ENCODE data around the gene SV2C. TPM values are rescaled to one million over a fixed set of nuclear protein-coding genes. Genes with fewer than 3 reads are reported as not detected.

The SV2C gene
- total RNA-seq, 1 donor from 2014 or later: 0.32 TPM

GRCh38 chr5:76050134-76050533, 33.0 kb upstream of the SV2C start:
- no peaks in the 10 kb centered on the region for H3K4me1 ChIP-seq
- H3K36me3 ChIP-seq: no peaks in the 10 kb centered on the region
- no peaks in the 10 kb centered on the region for H3K9me3 ChIP-seq
- no peak overlapping the region for H3K4me3 ChIP-seq
- H3K27ac ChIP-seq: no peak overlapping the region
- DNase-seq (no peak), ATAC-seq (no peak)
- TF ChIP-seq, protein P1, sequence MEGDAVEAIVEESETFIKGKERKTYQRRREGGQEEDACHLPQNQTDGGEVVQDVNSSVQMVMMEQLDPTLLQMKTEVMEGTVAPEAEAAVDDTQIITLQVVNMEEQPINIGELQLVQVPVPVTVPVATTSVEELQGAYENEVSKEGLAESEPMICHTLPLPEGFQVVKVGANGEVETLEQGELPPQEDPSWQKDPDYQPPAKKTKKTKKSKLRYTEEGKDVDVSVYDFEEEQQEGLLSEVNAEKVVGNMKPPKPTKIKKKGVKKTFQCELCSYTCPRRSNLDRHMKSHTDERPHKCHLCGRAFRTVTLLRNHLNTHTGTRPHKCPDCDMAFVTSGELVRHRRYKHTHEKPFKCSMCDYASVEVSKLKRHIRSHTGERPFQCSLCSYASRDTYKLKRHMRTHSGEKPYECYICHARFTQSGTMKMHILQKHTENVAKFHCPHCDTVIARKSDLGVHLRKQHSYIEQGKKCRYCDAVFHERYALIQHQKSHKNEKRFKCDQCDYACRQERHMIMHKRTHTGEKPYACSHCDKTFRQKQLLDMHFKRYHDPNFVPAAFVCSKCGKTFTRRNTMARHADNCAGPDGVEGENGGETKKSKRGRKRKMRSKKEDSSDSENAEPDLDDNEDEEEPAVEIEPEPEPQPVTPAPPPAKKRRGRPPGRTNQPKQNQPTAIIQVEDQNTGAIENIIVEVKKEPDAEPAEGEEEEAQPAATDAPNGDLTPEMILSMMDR (IDR thresholded peaks at IDR 0.05): no peak
- intact Hi-C loops (cut with DNase I): no loop called here
- no peaks in the 10 kb centered on the region for H3K27me3 ChIP-seq (ENCODE audit: low read depth)

DNA sequence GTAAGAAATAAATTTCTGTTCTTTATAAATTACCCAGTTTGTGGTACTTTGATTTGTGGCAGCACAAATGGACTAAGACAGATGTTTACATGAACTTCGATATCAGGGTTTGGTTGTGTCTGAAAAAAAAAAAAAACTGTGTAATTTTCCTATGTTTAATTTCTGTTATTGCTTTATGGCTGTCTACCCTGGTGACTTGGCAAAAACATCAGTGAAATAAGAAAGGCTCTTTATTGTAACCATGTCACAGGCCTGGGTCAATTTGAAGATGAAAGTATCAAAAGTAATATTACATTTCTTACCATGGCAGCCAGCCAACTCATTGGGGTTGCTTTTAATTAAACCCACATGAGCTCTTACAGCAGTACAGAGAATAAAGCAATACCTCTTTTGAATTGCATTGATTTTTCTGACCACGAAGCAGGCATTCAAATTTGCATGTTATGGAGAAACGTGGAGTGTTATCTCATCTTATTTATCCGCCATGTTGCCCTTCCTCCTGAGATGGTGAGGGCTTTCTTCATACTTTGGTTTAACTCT, 20.6 kb upstream of the SV2C start:
- ATAC-seq: no peak
- Histone ChIP-seq H3K4me1 (no peaks in the 10 kb centered on the region), H3K27me3 (ENCODE audit: low read depth) (no peaks in the 10 kb centered on the region), H3K9me3 (no peaks in the 10 kb centered on the region), H3K27ac (no peak overlapping the region), H3K36me3 (no peaks in the 10 kb centered on the region), H3K4me3 (no peak overlapping the region)
- intact Hi-C loops (cut with DNase I): no loop called here
- DNase-seq: no peak
- TF ChIP-seq, protein P1 (IDR thresholded peaks at IDR 0.05): no peak

GRCh38 chr5:76065258-76065657, 17.9 kb upstream of the SV2C start:
- TF ChIP-seq, protein P1 (IDR thresholded peaks at IDR 0.05): no peak
- DNase-seq (no peak), ATAC-seq (no peak)
- no peak overlapping the region for H3K27ac ChIP-seq
- H3K9me3 ChIP-seq: no peaks in the 10 kb centered on the region
- intact Hi-C loops (cut with DNase I): no loop called here
- no peak overlapping the region for H3K4me3 ChIP-seq
- no peaks in the 10 kb centered on the region for H3K4me1 ChIP-seq
- no peaks in the 10 kb centered on the region for H3K27me3 ChIP-seq (ENCODE audit: low read depth)
- no peaks in the 10 kb centered on the region for H3K36me3 ChIP-seq

GRCh38 chr5:76069061-76069735, 14.0 kb upstream of the SV2C start:
- no peak for ATAC-seq
- Histone ChIP-seq H3K4me3 (no peak overlapping the region), H3K9me3 (no peaks in the 10 kb centered on the region), H3K27me3 (ENCODE audit: low read depth) (peaks cover 9% of the 10 kb centered on the region), H3K36me3 (no peaks in the 10 kb centered on the region), H3K27ac (no peak overlapping the region), H3K4me1 (no peaks in the 10 kb centered on the region)
- intact Hi-C loops (cut with DNase I): no loop called here
- no peak for DNase-seq
- TF ChIP-seq, protein P1 (IDR thresholded peaks at IDR 0.05): no peak

- no peaks in the 10 kb centered on the region for H3K9me3 ChIP-seq
- H3K36me3 ChIP-seq: no peaks in the 10 kb centered on the region
- TF ChIP-seq, protein P1 (IDR thresholded peaks at IDR 0.05): peak; percentile 54
- DNase-seq: no peak
- no peak overlapping the region for H3K27ac ChIP-seq
- peaks cover 23% of the 10 kb centered on the region for H3K27me3 ChIP-seq (ENCODE audit: low read depth)
- intact Hi-C loops (cut with DNase I): no loop called here
- H3K4me1 ChIP-seq: no peaks in the 10 kb centered on the region
- peak in 1 of 2 donors; percentile 48 for ATAC-seq
- H3K4me3 ChIP-seq: no peak overlapping the region
Observed at GRCh38 chr5:76074487-76075065, 8.6 kb upstream of the SV2C start.
